GM18502 (cell line): ENCODE data around the gene LILRA2.
"Not testable (repeated sequence)": the region's sequence is repeated elsewhere in the genome, so short reads cannot be mapped to it uniquely, and the experiment has no call there.

Experiments used
- ATAC-seq: cut with Tn5 transposase; IDR thresholded peaks from one replicate; pipeline ENCODE4 v1.9.1; 2021; ENCODE audit warnings: mild to moderate bottlenecking; ENCODE audit not compliant: unreplicated experiment, poor library complexity

Gene LILRA2

DNA sequence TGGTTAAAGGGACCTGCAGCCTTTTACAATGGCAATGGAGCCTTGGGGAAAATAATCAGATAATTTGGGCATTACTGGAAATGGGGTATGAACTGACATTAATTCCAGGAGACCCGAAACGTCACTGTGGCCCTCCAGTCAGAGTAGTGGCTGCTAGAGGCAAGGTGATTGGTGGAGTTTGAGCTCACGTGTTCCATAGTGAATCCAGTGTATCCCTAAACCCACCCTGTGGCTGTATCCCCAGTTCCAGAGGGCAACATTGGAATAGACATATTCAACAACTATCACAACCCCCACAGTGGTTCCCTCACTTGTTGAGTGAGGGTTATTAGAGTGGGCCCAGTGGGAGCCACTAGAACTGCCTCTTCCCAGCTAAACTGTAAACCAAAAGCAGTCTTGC lies 3.3 kb upstream of the LILRA2 start:
- ATAC-seq = no peak

DNA sequence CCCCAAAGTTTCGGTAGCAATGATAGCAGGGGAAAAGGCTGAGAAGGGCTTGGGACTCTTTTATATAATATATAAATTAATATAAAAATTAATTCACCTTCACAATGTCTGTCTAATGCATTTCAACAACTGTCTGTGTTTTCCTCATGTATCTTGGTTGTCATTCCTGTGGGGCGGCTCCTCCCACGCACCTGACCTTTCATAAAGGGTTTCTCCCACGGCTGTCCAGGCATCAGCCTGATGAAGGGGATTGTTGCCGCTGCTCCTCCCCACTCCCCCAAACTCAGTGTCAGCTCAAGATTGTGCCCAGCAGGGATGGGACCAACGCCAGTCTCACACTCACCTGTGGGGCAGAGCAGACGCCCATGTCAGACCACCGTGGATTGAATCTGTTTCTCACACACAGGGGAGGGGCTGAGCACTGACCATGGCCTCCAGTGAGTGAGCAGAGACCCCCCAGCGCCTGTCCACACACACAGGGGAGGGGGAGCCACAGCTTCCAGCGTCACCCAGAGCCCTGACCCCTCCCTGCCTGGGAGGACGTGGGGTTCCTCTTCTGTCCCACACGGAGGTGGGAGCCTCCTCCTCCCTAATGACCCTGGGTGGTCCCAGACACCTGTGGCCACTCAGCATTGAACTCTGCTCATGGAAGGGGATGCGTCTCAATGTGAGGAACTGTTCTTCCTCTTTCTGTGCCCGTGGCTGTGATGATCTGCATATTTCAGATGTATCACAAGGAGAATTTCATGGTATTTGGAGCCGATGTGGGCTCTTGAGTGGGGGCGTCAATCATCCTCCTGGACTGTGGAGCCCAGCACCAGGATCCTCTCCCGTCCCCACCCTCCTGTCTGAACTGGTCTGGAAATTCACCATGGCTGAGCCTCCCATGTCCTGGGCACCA lies 1.6 kb upstream of the LILRA2 start:
- ATAC-seq = not testable (repeated sequence)

DNA sequence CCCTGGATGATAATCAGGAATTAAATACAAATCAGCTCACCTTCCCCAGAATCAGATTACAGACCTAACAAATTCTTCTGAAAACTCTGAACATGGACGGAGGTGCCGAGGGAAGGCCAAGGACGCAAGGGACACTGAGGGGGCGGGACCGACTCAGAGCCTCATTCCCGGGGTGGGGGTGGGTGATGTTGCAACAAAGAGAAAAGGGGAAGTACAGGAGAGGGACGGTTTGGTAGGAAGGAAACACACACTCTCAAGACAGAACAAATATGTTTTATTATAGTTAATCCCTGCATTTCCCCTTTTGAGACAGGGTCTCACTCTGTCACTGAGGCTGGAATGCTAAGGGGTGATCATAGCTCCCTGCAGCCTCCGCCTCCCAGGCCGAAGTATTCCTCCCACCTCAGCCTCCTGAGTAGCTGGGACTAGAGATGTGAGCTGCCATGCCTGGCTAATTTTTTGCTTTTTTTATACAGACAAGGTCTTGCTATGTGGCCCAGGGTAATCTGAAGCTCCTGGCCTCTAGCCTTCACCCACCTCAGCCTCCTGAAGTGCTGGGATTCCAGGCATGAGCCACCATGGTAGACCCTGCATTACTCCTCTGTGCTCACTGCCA lies 786 bp upstream of the LILRA2 start:
- no peak for ATAC-seq

DNA sequence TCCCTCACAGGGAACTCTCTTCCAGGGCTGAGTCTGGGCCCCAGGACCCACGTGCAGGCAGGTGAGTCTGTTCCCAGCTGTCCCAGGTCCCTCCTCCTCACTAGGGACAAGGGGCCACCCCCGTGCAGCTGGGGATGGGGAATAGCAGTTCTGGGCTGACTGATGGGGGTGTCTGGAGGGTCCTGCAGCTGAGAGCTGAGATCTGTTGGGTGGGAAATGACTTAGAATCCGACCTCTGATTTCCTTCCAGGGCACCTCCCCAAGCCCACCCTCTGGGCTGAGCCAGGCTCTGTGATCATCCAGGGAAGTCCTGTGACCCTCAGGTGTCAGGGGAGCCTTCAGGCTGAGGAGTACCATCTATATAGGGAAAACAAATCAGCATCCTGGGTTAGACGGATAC lies 461 bp downstream of the LILRA2 start:
- ATAC-seq = no peak

DNA sequence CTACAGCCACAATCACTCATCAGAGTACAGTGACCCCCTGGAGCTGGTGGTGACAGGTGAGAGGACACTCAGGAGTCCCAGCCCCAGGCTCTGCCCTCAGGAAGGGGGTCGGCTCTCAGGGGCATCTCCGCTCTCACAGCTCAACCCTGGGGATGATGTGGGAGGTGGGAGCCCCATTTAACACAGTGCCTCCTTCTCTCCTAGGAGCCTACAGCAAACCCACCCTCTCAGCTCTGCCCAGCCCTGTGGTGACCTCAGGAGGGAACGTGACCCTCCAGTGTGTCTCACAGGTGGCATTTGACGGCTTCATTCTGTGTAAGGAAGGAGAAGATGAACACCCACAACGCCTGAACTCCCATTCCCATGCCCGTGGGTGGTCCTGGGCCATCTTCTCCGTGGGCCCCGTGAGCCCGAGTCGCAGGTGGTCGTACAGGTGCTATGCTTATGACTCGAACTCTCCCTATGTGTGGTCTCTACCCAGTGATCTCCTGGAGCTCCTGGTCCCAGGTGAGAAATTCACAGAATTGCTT lies 1.0 kb downstream of the LILRA2 start:
- ATAC-seq = no peak

DNA sequence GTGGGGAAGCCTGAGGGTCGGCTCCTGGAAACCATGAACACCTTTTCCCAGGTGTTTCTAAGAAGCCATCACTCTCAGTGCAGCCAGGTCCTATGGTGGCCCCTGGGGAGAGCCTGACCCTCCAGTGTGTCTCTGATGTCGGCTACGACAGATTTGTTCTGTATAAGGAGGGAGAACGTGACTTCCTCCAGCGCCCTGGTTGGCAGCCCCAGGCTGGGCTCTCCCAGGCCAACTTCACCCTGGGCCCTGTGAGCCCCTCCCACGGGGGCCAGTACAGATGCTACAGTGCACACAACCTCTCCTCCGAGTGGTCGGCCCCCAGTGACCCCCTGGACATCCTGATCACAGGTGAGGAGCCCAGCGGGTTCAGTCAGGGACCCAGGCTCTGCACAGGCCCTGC lies 1.6 kb downstream of the LILRA2 start:
- not testable (repeated sequence) for ATAC-seq

DNA sequence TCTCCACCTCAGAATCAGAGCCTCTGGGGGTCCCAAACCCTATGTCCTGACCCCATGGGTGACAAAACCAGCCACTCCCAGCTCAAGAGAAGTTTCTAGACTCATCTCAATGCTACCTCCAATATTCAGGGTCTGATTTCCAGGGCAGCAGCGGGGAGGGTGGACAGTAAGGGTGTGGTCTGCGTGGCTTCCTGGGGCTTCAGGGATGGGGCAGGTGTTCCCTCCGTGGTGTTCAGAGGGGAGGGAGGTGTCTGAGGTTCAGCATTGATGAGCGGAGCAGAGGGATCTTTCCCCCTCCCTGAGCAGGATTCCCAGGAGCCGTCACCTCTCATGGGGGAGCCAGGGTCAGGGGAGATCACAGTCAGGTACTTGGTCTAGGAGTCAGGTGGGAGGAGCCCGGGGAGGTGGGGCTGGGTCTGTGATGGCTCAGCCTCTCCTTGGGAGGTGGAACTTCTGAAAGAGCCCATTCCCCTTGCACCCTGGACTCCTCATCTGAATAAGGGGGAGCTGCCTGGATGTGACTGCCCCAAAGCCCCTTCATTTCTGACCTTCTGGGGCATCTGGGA lies 2.9 kb downstream of the LILRA2 start:
- no peak for ATAC-seq

DNA sequence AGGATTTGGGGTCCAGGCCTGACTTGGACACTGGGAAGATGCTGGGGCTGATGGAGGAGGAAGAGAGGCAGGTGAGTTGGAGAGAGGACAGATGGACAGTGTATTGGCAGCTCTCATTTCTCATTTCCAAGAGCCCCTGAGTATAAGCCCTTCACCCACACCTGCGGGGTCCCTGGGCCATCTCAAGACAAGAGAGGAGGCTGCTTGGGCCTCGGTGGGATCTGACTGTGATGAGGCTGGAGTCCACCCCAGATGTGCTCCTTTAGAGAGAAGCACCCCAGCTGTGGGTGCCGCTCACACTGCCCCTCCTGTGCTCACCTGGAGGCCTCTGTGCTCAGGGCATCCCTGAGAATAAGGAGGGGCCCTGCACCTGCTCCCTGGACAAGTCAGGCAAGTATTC lies 3.7 kb downstream of the LILRA2 start:
- no peak for ATAC-seq

DNA sequence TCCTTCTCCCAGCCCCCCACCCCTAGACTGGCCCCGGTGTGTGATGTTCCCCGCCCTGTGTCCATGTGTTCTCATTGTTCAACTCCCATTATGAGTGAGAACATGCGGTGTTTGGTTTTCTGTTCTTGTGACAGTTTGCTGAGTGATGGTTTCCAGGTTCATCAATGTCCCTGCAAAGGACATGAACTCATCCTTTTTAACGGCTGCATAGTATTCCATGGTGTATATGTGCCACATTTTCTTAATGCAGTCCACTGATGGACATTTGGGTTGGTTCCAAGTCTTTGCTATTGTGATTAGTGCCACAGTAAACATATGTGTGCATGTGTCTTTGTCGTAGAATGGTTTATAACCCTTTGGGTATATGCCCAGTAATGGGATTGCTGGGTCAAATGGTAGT lies 4.7 kb downstream of the LILRA2 start:
- ATAC-seq = not testable (repeated sequence)

DNA sequence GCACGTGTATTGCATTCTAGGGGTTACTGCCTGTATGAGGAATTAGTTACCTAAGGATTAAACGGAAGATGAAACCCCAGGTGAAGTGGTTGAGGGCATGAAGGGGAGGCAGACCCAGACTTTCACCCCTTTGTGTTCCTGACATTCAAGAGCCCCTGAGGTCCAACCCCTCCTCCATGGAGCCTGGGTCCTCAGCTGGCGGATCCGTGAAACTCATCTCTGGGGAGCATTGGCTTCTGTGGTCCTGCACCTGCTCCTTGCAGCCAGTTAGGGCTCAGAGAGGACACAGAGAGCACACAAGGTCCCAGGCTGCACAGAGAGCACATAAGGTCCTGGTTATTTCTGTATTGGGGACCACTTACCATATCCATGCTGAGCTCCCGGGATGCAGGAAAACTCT lies 12.8 kb downstream of the LILRA2 start:
- no peak for ATAC-seq

DNA sequence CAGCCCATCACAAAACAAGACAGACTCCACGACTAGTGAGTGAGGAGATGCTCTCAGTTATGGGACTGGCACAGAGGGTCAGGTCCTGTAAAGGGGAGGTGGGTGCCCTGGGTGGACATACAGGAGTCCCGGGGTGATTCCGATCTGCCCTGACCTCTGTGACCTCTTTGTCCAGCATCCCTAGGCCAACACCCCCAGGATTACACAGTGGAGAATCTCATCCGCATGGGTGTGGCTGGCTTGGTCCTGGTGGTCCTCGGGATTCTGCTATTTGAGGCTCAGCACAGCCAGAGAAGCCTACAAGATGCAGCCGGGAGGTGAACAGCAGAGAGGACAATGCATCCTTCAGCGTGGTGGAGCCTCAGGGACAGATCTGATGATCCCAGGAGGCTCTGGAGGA lies 13.4 kb downstream of the LILRA2 start:
- no peak for ATAC-seq

DNA sequence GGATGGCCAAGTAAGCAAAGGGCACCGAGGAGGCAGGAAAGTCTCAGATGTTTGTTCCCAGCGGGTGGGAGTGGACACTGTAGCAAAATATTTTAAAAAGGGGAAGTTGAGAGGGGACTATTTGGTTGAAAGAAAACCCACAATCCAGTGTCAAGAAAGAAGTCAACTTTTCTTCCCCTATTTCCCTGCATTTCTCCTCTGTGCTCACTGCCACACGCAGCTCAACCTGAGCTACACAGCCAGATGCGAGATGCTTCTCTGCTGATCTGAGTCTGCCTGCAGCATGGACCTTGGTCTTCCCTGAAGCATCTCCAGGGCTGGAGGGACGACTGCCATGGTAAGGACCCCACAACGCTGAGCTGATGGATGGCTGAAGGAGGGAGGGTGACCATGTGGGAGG lies 19.9 kb downstream of the LILRA2 start, which contains the start of gene LILRA1:
LILRA1 (plus strand) TSS at position 188 of the 400 bp plus-strand sequence. CDS start 613 bp downstream, outside the sequence.
- ATAC-seq = not testable (repeated sequence)

DNA sequence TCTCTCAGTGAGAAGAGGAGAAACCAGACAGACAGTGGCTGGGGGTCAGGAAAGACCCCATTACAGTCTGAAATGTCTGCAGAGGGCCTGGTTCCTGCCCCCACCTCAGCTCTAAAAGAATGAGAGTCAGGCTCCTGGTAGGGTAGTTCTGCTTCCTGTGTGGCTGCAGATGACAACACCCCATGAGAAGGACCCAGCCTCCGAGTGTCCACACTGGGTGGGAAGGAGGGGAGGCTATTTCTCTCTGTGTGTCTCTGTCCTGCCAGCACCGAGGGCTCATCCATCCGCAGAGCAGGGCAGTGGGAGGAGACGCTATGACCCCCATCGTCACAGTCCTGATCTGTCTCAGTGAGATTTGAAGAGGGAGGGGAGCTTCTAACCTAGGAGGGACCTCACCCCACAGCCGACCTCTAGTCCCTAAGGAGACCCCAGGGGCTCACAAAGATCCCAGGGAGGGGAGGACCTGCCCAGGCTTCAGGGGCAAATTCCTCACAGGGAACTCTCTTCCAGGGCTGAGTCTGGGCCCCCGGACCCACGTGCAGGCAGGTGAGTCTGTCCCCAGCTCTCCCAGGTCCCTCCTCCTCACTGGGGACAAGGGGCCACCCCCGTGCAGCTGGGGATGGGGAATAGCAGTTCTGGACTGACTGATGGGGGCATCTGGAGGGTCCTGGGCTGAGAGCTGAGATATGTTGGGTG lies 20.5 kb downstream of the LILRA2 start:
- not testable (repeated sequence) for ATAC-seq

DNA sequence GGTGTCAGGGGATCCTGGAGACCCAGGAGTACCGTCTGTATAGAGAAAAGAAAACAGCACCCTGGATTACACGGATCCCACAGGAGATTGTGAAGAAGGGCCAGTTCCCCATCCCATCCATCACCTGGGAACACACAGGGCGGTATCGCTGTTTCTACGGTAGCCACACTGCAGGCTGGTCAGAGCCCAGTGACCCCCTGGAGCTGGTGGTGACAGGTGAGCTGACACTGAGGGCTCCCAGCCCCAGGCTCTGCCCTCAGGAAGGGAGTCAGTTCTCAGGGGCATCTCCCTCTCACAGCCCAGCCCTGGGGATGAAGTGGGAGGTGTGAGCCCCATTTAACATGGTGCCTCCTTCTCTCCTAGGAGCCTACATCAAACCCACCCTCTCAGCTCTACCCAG lies 21.1 kb downstream of the LILRA2 start:
- no peak for ATAC-seq

DNA sequence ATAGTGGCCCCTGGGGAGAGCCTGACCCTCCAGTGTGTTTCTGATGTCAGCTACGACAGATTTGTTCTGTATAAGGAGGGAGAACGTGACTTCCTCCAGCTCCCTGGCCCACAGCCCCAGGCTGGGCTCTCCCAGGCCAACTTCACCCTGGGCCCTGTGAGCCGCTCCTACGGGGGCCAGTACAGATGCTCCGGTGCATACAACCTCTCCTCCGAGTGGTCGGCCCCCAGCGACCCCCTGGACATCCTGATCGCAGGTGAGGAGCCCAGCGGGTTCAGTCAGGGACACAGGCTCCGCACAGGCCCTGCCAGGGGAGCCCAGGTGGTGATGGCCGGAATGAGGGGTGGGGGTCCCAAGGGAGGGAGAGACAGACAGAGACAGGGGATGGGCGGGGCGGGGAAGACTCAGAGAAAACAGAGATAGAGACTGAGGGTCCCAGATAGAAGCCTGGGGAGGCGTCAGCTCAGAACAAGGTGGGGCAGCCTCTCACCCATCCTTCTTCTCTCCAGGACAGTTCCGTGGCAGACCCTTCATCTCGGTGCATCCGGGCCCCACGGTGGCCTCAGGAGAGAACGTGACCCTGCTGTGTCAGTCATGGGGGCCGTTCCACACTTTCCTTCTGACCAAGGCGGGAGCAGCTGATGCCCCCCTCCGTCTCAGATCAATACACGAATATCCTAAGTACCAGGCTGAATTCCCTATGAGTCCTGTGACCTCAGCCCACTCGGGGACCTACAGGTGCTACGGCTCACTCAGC lies 22.3 kb downstream of the LILRA2 start:
- ATAC-seq = not testable (repeated sequence)

DNA sequence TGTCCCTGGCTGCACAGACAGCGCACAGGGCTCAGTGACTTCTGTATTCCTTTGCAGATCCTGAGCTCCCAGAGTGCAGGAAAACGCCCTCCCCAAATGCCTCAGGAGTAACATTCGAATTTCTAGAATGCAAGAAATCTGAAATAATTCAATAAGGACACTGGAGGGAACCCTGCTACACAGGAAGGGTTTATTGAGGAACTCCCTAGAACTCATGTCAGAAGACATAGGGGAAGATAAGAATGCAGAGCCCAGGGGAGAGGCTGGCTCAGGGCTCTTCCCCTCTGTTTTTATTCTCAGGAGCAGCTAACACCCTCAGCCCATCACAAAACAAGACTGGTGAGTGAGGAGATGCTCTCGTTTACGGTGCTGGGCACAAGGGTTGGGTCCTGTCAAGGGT lies 26.6 kb downstream of the LILRA2 start:
- ATAC-seq = no peak

DNA sequence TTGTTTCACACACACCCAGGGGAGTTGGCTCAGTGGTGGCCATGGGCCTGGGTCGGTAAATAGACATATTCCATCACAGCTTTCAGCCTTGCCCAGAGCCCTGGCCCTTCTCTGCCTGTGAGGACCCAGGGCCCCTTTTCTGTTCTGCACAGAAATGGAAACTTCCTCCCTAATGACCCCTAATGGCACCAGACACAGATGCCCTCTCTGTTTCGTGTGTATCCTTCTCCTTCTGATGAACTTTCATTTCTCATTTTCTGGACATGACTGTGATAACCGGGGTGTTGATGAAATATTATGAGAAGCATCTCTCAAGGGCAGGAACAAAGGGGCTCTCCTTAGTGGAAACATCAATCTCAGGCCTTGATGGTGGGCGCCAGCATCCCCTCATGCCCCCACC lies 32.6 kb downstream of the LILRA2 start:
- ATAC-seq = no peak

DNA sequence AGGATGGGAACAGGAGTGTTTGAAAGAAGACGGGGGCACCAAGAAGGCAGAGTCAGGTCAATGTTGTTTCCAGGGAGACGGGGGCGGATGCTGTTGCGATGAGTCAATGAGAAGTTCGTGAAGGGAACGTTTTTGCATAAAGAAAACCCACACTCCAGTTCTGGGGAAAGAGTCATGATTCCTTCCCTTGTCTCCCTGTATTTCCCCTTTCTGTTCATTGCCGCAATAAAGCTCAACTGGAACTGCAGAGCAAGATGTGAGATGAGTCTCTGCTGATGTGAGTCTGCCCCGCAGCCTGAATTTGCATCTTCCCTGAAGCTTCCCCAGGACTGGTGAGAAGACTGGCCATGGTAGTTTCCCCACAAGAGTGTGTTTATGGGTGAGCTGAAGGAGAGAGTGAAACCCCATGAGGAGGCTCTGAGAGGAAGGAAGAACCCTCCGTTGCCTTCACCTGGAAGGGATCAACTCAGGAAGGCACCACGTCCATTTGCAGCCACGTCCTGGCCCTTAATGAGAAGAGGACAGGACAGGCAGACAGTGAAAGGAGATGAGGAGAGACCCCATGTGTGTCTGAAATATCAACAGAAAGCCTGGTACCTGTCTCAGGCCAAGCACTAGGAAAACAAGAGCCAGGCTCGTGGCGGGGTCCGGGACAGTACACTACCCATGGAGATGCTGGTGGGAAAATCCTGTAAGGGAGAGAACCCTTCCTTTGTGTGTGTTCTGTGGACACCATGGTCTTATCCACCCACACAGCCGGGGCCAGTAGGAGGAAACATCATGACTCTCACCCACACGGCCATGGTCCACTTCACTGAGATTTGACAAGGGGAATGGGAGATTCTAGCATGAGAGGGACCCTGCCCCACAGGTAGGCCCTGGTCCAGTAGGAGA lies 33.5 kb downstream of the LILRA2 start:
- peak; percentile 58 for ATAC-seq

DNA sequence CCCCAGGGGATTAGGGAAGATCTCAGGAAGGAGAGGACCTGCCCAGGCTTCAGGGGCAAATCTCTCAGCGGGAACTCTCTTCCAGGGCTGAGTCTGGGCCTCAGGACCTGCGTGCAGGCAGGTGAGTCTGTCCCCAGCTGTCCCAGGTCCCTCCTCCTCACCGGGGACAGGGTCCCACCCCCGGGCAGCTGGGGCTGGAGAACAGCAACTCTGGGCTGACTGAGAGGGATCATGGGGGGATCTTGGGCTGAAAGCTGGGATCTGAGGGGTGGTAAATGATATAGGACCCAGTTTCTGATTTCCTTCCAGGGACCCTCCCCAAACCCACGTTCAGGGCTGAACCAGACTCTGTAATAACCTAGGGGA lies 34.2 kb downstream of the LILRA2 start:
- ATAC-seq = no peak
